Karpas-422 (cell line): ENCODE data around the gene CCDC80. TPM values are rescaled to one million over a fixed set of nuclear protein-coding genes. Genes with fewer than 3 reads are reported as not detected.

Experiments used
- DNase-seq: peaks from one replicate; pipeline ENCODE4 v3.0.0-alpha.2; 2015
- H2AFZ ChIP-seq: fragments of 200-600 bp; sonication (generic); 2 replicates; pipeline ENCODE4 v1.6.1; 2014; ENCODE audit warnings: antibody characterized with exemption, low read length, mixed read lengths
- H3K27ac ChIP-seq: fragments of 200-600 bp; sonication (generic); 2 replicates; pipeline ENCODE4 v1.5.1; 2014; ENCODE audit warnings: mild to moderate bottlenecking, low read length, moderate library complexity
- H3K27me3 ChIP-seq: fragments of 200-600 bp; sonication (generic); 2 replicates; pipeline ENCODE4 v1.6.1; 2014; ENCODE audit warnings: low read length, mixed read lengths
- H3K36me3 ChIP-seq: fragments of 200-600 bp; sonication (generic); 2 replicates; pipeline ENCODE4 v1.6.1; 2014; ENCODE audit warnings: low read length, mixed read lengths; ENCODE audit not compliant: insufficient read depth
- H3K4me1 ChIP-seq: fragments of 200-600 bp; sonication (generic); 2 replicates; pipeline ENCODE4 v1.6.1; 2014; ENCODE audit warnings: mild to moderate bottlenecking, low read length, mixed read lengths
- H3K4me2 ChIP-seq: fragments of 200-600 bp; sonication (generic); 2 replicates; pipeline ENCODE4 v1.6.1; 2014; ENCODE audit warnings: low read length, low read depth, mild to moderate bottlenecking; ENCODE audit not compliant: poor library complexity, severe bottlenecking
- H3K4me3 ChIP-seq: fragments of 200-600 bp; sonication (generic); 2 replicates; pipeline ENCODE4 v1.5.1; 2014; ENCODE audit warnings: mild to moderate bottlenecking, antibody characterized with exemption, low read length, mixed read lengths
- H3K79me2 ChIP-seq: fragments of 200-600 bp; sonication (generic); 2 replicates; pipeline ENCODE4 v1.6.1; 2014; ENCODE audit warnings: mild to moderate bottlenecking, low read length, mixed read lengths
- H3K9ac ChIP-seq: fragments of 200-600 bp; sonication (generic); 2 replicates; pipeline ENCODE4 v1.6.0; 2014; ENCODE audit warnings: low read length
- H3K9me2 ChIP-seq: fragments of 200-600 bp; sonication (generic), shearing (Covaris generic); replicated peaks from 2 replicates; pipeline ENCODE4 v1.6.0; 2014; ENCODE audit warnings: mild to moderate bottlenecking, low read length, moderate library complexity; ENCODE audit not compliant: insufficient read depth
- H3K9me3 ChIP-seq: fragments of 300-700, 200-600 bp; sonication (generic); 2 replicates; pipeline ENCODE4 v1.6.1; 2014; ENCODE audit warnings: low read length, mixed read lengths
- H4K20me1 ChIP-seq: fragments of 200-600 bp; sonication (generic); 2 replicates; pipeline ENCODE4 v1.6.1; 2014; ENCODE audit warnings: mild to moderate bottlenecking, antibody characterized with exemption, low read length, low read depth; ENCODE audit not compliant: insufficient read depth
- total RNA-seq: library from RNA; depleted of rRNA; stranded (reverse); fragments of >200 nt; shearing (Covaris generic); gene quantifications from 2 replicates; pipeline ENCODE4 v1.2.3, GENCODE V29; 2014; ENCODE audit warnings: low replicate concordance

Gene CCDC80
- total RNA-seq, 1 experiment from 2014 or later = not detected

GRCh38 chr3:112587336-112587735 is 53.6 kb downstream of the CCDC80 start:
- no peaks in the 10 kb centered on the region for H3K27me3 ChIP-seq
- no peak overlapping the region for H3K4me3 ChIP-seq
- DNase-seq = no peak
- no peak overlapping the region for H2AFZ ChIP-seq
- no peak overlapping the region for H3K9ac ChIP-seq
- no peaks in the 10 kb centered on the region for H3K4me1 ChIP-seq
- H4K20me1 ChIP-seq = no peaks in the 10 kb centered on the region
- H3K9me3 ChIP-seq = no peaks in the 10 kb centered on the region
- H3K36me3 ChIP-seq = peaks cover 29% of the 10 kb centered on the region; the same call in 1 of the 2 replicates
- H3K4me2 ChIP-seq = no peak overlapping the region
- H3K79me2 ChIP-seq = no peaks in the 10 kb centered on the region
- H3K27ac ChIP-seq = no peak overlapping the region
- H3K9me2 ChIP-seq = no peaks in the 10 kb centered on the region

DNA sequence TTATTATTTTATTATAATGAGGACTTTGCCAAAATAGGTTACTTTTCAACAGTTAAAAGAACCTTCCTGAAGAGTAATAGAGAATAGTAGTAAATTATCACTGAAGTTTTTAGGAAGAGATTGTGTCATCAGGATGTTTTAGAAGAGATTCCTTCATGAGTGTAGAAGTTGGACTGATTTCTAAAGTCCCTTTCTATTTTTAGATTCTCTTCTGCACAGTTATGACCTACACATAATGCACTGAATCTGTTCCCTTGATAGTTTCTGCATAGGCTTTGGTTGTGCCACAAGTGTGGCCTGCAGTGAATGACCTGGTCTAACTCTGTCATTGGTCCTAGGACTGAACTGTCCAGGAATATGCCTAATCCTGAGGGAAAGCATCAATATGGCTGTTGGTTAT is 55.2 kb downstream of the CCDC80 start:
- no peaks in the 10 kb centered on the region for H3K79me2 ChIP-seq
- H3K27me3 ChIP-seq = no peaks in the 10 kb centered on the region
- H3K9ac ChIP-seq = no peak overlapping the region
- no peak overlapping the region for H3K4me3 ChIP-seq
- H3K9me3 ChIP-seq = no peaks in the 10 kb centered on the region
- no peaks in the 10 kb centered on the region for H3K4me1 ChIP-seq
- no peaks in the 10 kb centered on the region for H3K9me2 ChIP-seq
- H2AFZ ChIP-seq = no peak overlapping the region
- H3K27ac ChIP-seq = no peak overlapping the region
- H4K20me1 ChIP-seq = no peaks in the 10 kb centered on the region
- H3K36me3 ChIP-seq = peaks cover 22% of the 10 kb centered on the region; the same call in 1 of the 2 replicates
- no peak overlapping the region for H3K4me2 ChIP-seq
- DNase-seq = no peak

DNA sequence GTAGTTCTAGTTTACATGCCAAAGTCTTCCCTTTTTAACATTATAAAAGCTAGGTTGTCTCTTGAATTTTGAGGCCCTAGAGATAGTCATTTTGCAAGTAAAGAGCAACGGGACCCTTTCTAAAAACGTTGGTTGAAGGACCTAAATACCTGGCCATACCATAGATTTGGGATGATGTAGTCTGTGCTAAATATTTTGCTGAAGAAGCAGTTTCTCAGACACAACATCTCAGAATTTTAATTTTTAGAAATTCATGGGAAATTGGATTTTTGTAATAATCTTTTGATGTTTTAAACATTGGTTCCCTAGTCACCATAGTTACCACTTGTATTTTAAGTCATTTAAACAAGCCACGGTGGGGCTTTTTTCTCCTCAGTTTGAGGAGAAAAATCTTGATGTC is 57.8 kb downstream of the CCDC80 start:
- Histone ChIP-seq H3K27ac (no peak overlapping the region), H3K36me3 (peaks cover 28% of the 10 kb centered on the region; the same call in 1 of the 2 replicates), H3K9ac (no peak overlapping the region), H3K79me2 (peaks cover 2% of the 10 kb centered on the region; the same call in 1 of the 2 replicates), H3K9me2 (no peaks in the 10 kb centered on the region), H3K4me2 (no peak overlapping the region), H2AFZ (no peak overlapping the region), H3K27me3 (no peaks in the 10 kb centered on the region), H3K9me3 (no peaks in the 10 kb centered on the region), H4K20me1 (no peaks in the 10 kb centered on the region), H3K4me3 (no peak overlapping the region), H3K4me1 (peaks cover 15% of the 10 kb centered on the region)
- DNase-seq = no peak

DNA sequence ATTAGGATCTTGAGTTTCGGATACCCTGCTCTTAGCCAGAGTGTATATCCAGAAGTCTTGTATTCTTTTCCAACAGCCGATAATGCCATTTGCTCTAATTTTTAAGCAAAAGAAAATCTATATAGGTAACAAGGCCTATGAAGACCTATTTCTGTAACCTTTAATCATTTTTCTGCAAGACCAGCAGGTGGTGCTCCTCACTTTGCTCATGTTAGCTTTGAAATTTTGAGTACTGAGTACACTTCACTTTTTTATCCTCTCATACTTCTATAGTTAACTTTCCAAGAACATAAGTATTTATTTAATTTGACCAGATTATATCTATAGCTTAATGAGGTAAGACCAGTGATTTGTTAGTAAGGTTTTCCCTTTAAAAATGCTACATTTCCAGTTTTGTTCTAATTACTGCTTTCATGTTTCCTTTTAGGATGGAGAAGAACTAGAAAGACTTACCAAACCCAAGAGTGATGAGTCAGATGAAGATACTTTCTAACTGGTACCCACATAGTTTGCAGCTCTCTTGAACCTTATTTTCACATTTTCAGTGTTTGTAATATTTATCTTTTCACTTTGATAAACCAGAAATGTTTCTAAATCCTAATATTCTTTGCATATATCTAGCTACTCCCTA is 58.6 kb downstream of the CCDC80 start:
- no peak overlapping the region for H2AFZ ChIP-seq
- H3K79me2 ChIP-seq = peaks cover 3% of the 10 kb centered on the region; the same call in 1 of the 2 replicates
- H3K4me2 ChIP-seq = no peak overlapping the region
- no peaks in the 10 kb centered on the region for H3K9me2 ChIP-seq
- no peak overlapping the region for H3K9ac ChIP-seq
- H3K27me3 ChIP-seq = no peaks in the 10 kb centered on the region
- peaks cover 28% of the 10 kb centered on the region; the same call in 1 of the 2 replicates for H3K36me3 ChIP-seq
- no peaks in the 10 kb centered on the region for H4K20me1 ChIP-seq
- H3K9me3 ChIP-seq = no peaks in the 10 kb centered on the region
- DNase-seq = peak; percentile 71
- no peak overlapping the region for H3K4me3 ChIP-seq
- no peak overlapping the region for H3K27ac ChIP-seq
- peaks cover 16% of the 10 kb centered on the region for H3K4me1 ChIP-seq

GRCh38 chr3:112579697-112580096 is 61.2 kb downstream of the CCDC80 start:
- peak overlapping the region; percentile 44 for H3K27ac ChIP-seq
- H3K9me3 ChIP-seq = no peaks in the 10 kb centered on the region
- no peaks in the 10 kb centered on the region for H3K9me2 ChIP-seq
- no peak overlapping the region for H3K4me3 ChIP-seq
- H3K27me3 ChIP-seq = no peaks in the 10 kb centered on the region
- DNase-seq = no peak
- H3K36me3 ChIP-seq = peaks cover 30% of the 10 kb centered on the region; the same call in 1 of the 2 replicates
- H4K20me1 ChIP-seq = no peaks in the 10 kb centered on the region
- H3K4me1 ChIP-seq = peaks cover 16% of the 10 kb centered on the region
- no peak overlapping the region for H2AFZ ChIP-seq
- peaks cover 3% of the 10 kb centered on the region; the same call in 1 of the 2 replicates for H3K79me2 ChIP-seq
- H3K9ac ChIP-seq = no peak overlapping the region
- H3K4me2 ChIP-seq = no peak overlapping the region

DNA sequence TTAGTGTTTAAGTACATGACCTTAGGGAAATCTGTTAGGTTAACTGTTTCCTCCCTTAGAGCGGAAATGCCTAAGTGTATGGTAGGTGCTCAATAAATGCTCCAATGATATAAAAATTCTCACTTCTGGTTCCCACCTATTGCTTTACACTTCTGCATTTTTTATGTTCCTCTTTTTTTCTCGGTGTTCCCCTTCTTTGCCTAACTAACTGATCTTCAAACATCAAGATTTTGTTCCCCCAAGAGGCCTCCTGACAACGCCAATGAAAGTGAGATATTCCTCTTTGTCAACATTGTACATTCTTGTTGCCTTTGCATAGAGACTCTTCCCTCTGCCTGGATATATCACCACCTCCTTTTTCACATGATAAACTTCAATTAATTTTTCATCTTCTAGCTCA is 61.7 kb downstream of the CCDC80 start:
- Histone ChIP-seq H3K9ac (no peak overlapping the region), H2AFZ (no peak overlapping the region), H3K36me3 (peaks cover 28% of the 10 kb centered on the region; the same call in 1 of the 2 replicates), H3K9me2 (no peaks in the 10 kb centered on the region), H3K4me3 (no peak overlapping the region), H3K9me3 (no peaks in the 10 kb centered on the region), H4K20me1 (no peaks in the 10 kb centered on the region), H3K4me1 (peaks cover 16% of the 10 kb centered on the region), H3K4me2 (peak overlapping the region; percentile 6), H3K27me3 (no peaks in the 10 kb centered on the region), H3K27ac (peak overlapping the region; percentile 44), H3K79me2 (peaks cover 3% of the 10 kb centered on the region; the same call in 1 of the 2 replicates)
- peak; percentile 52 for DNase-seq

DNA sequence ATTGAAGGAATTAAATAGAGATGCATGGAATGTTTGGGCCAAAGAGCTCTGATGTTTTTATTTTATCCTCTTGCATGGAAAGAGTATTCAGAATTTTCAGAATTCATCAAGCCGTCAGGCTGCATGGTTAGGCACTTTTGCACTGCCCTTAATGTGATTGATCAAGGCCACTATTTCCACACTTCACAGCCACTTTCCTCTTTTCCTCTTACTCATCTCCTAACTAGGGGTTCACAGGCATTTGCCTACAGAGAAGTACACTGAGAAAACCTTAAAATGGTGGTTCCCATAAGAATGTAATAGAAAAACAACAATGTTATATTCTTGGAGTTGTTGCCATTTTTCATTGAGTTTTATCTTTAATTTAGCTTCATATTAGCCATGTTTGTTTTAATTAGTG is 68.2 kb downstream of the CCDC80 start:
- H3K79me2 ChIP-seq = peaks cover 11% of the 10 kb centered on the region; the same call in 1 of the 2 replicates
- H3K36me3 ChIP-seq = peaks cover 43% of the 10 kb centered on the region
- H3K27ac ChIP-seq = no peak overlapping the region
- no peaks in the 10 kb centered on the region for H4K20me1 ChIP-seq
- H3K9me3 ChIP-seq = no peaks in the 10 kb centered on the region
- no peak for DNase-seq
- no peaks in the 10 kb centered on the region for H3K27me3 ChIP-seq
- H3K4me3 ChIP-seq = no peak overlapping the region
- no peaks in the 10 kb centered on the region for H3K9me2 ChIP-seq
- H2AFZ ChIP-seq = no peak overlapping the region
- no peak overlapping the region for H3K4me2 ChIP-seq
- H3K9ac ChIP-seq = no peak overlapping the region
- peaks cover 40% of the 10 kb centered on the region for H3K4me1 ChIP-seq

DNA sequence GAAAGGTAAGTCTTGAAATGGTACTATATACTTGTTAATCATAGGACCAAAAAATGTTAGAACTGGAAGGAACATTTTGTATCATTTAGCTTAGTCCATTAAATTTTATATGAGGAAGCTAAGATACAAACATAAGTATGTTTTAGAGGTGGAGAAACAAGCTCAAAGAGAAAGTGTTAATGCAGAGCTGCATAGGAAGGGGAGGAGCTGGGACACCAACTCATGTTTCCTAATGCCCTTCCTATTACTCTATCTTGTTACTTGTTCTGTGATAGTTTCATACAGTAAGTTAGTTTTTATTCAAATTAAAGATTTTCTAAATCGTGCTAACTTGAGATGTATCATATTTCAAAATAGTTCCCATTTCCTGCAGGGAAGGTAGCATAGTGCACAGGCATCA is 71.7 kb downstream of the CCDC80 start:
- Histone ChIP-seq H3K27me3 (no peaks in the 10 kb centered on the region), H3K4me1 (peaks cover 52% of the 10 kb centered on the region), H3K9me2 (no peaks in the 10 kb centered on the region), H3K4me3 (no peak overlapping the region), H3K4me2 (peak overlapping the region; percentile 43), H3K9me3 (no peaks in the 10 kb centered on the region), H4K20me1 (no peaks in the 10 kb centered on the region), H3K79me2 (peaks cover 31% of the 10 kb centered on the region), H3K9ac (no peak overlapping the region), H3K27ac (peak overlapping the region; percentile 55), H2AFZ (no peak overlapping the region), H3K36me3 (peaks cover 52% of the 10 kb centered on the region)
- DNase-seq = no peak
